Mucosa of descending colon (tissue), 3 donors: ENCODE measurements around the gene MAPK12. TPM values are rescaled to one million over a fixed set of nuclear protein-coding genes. Genes with fewer than 3 reads are reported as not detected.

Source experiments
- ATAC-seq: fragments of 200-7000 bp; cut with Tn5 transposase; one replicate; pipeline ENCODE4 v1.9.1; 2020; ENCODE audit warnings: mild to moderate bottlenecking, moderate library complexity
- DNase-seq, 3 donors: peaks; one replicate each; pipeline ENCODE4 v3.0.0-alpha.2; 2020
- H3K36me3 ChIP-seq: fragments of 200-600 bp; one replicate; pipeline ENCODE4 v1.8.0; 2021; ENCODE audit warnings: low read depth, mild to moderate bottlenecking
- H3K4me1 ChIP-seq: fragments of 200-600 bp; one replicate; pipeline ENCODE4 v1.8.0; 2021; ENCODE audit warnings: low read depth, mild to moderate bottlenecking
- H3K4me3 ChIP-seq: fragments of 200-600 bp; one replicate; pipeline ENCODE4 v1.8.0; 2021; ENCODE audit warnings: mild to moderate bottlenecking
- H3K9me3 ChIP-seq: fragments of 200-600 bp; one replicate; pipeline ENCODE4 v1.8.0; 2021; ENCODE audit warnings: mild to moderate bottlenecking
- CTCF ChIP-seq: fragments of 200-600 bp; IDR thresholded peaks from one replicate; pipeline ENCODE4 v1.8.0; 2022; ENCODE audit warnings: antibody characterized with exemption, mild to moderate bottlenecking
- intact Hi-C, 2 donors: fragments of 100-400 bp; cut with DNase I in 1 of 2; cut with micrococcal nuclease in 1 of 2; formaldehyde crosslinking; loops; one replicate each; pipeline versions ENCODE4 v1.11.0 to v1.11.1; 2022; cut with DNase I, micrococcal nuclease
- total RNA-seq, 3 donors: library from RNA; stranded (reverse); fragmentation: NEBNext Ultra II Directional in 2 of 3; extraction: Animal tissue kit (Norgen Biotek cat#: 25700) in 2 of 3; gene quantifications; one replicate each; pipeline versions ENCODE4 v1.2.1 to v1.2.4, GENCODE V29; 2021 to 2023
- donor health status: DM: no; HTN: no; CAD: no; lungs with moderate emphysema.
- donor health status: DM: no; HTN: no; CAD: no.
- donor health status: DM: no; HTN: yes; CAD: no.

Gene MAPK12
- total RNA-seq, 3 donors from 2014 or later, result 2.3 to 6.5 (median 5.2) TPM

- no peaks in the 10 kb centered on the region for H3K9me3 ChIP-seq
- no peaks in the 10 kb centered on the region for H3K36me3 ChIP-seq
- TF ChIP-seq CTCF, result no peak
- peaks cover 34% of the 10 kb centered on the region for H3K4me1 ChIP-seq
- no peak overlapping the region for H3K4me3 ChIP-seq
- intact Hi-C loops, result no loop called here
- ATAC-seq (no peak), DNase-seq (no peak)
Observed at GRCh38 chr22:50264946-50265669, 3.6 kb upstream of the MAPK12 start.

- Histone ChIP-seq H3K36me3 (no peaks in the 10 kb centered on the region), H3K4me1 (peaks cover 26% of the 10 kb centered on the region), H3K4me3 (no peak overlapping the region), H3K9me3 (no peaks in the 10 kb centered on the region)
- no peak for DNase-seq
- intact Hi-C loops, result no loop called here
- no peak for TF ChIP-seq CTCF
- no peak for ATAC-seq
Observed at GRCh38 chr22:50264104-50264745, 2.7 kb upstream of the MAPK12 start.

GRCh38 chr22:50262973-50263617, 1.6 kb upstream of the MAPK12 start:
- Histone ChIP-seq H3K4me3 (no peak overlapping the region), H3K4me1 (peaks cover 24% of the 10 kb centered on the region), H3K9me3 (no peaks in the 10 kb centered on the region), H3K36me3 (no peaks in the 10 kb centered on the region)
- DNase-seq (no peak), ATAC-seq (no peak)
- intact Hi-C loops, result no loop called here
- TF ChIP-seq CTCF, result no peak

- no peak for TF ChIP-seq CTCF
- Histone ChIP-seq H3K4me3 (no peak overlapping the region), H3K36me3 (no peaks in the 10 kb centered on the region), H3K4me1 (peaks cover 20% of the 10 kb centered on the region), H3K9me3 (no peaks in the 10 kb centered on the region)
- intact Hi-C loops, result no loop called here
- no peak for ATAC-seq
- DNase-seq, result no peak
Observed at GRCh38 chr22:50262460-50262911, 1.0 kb upstream of the MAPK12 start.

- H3K9me3 ChIP-seq, result no peaks in the 10 kb centered on the region
- DNase-seq, result no peak
- peaks cover 14% of the 10 kb centered on the region for H3K4me1 ChIP-seq
- H3K36me3 ChIP-seq, result no peaks in the 10 kb centered on the region
- intact Hi-C loops, result no loop called here
- H3K4me3 ChIP-seq, result no peak overlapping the region
- no peak for TF ChIP-seq CTCF
- ATAC-seq, result peak; percentile 39
Observed at GRCh38 chr22:50260801-50261614, 475 bp downstream of the MAPK12 start.
